H1 (cell line): ENCODE results near the gene RMND1.

ENCODE experiments used
- CBX8 ChIP-seq: fragments of 300-800, 300-1000 bp; sonication (generic); IDR thresholded peaks from 2 replicates; pipeline ENCODE4 v1.7.1; 2016; ENCODE audit warnings: low read depth, low read length, borderline replicate concordance
- JUN ChIP-seq: IDR thresholded peaks from 2 replicates; pipeline ENCODE4 v1.6.1; 2011; ENCODE audit warnings: low read depth, mild to moderate bottlenecking, improper control_type of control experiment, low read length
- POLR2A ChIP-seq, 2 experiments: IDR thresholded peaks; 1 replicate in 1 of 2; 2 replicates in 1 of 2; pipeline ENCODE4 v1.6.1; 2011; ENCODE audit warnings: low read depth in 2 of 2, low read length in 2 of 2, mild to moderate bottlenecking in 2 of 2; ENCODE audit errors: control extremely low read depth in 1 of 2
- SP1 ChIP-seq: IDR thresholded peaks from 2 replicates; pipeline ENCODE4 v1.6.1; 2011; ENCODE audit warnings: low read depth, low read length
- ZNF274 ChIP-seq: IDR thresholded peaks from 2 replicates; pipeline ENCODE4 v1.7.0; 2012; ENCODE audit warnings: low read length, borderline replicate concordance; ENCODE audit errors: extremely low read depth
- TF ChIP-seq, protein P1 (sequence below), 3 experiments: IDR thresholded peaks; 1 replicate in 2 of 3; 2 replicates in 1 of 3; pipeline versions ENCODE4 v1.5.1 to v1.6.1; 2011; ENCODE audit warnings: low read length in 3 of 3, mild to moderate bottlenecking in 3 of 3, inconsistent platforms in 2 of 3, low read depth in 1 of 3, moderate library complexity in 1 of 3; ENCODE audit not compliant: insufficient read depth in 1 of 3; ENCODE audit errors: control extremely low read depth in 1 of 3

- TF ChIP-seq, protein P1, sequence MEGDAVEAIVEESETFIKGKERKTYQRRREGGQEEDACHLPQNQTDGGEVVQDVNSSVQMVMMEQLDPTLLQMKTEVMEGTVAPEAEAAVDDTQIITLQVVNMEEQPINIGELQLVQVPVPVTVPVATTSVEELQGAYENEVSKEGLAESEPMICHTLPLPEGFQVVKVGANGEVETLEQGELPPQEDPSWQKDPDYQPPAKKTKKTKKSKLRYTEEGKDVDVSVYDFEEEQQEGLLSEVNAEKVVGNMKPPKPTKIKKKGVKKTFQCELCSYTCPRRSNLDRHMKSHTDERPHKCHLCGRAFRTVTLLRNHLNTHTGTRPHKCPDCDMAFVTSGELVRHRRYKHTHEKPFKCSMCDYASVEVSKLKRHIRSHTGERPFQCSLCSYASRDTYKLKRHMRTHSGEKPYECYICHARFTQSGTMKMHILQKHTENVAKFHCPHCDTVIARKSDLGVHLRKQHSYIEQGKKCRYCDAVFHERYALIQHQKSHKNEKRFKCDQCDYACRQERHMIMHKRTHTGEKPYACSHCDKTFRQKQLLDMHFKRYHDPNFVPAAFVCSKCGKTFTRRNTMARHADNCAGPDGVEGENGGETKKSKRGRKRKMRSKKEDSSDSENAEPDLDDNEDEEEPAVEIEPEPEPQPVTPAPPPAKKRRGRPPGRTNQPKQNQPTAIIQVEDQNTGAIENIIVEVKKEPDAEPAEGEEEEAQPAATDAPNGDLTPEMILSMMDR (IDR thresholded peaks at IDR 0.05; ENCODE audit: control extremely low read depth in 1 of 3, insufficient read depth in 1 of 3, low read depth in 1 of 3, low read length in 3 of 3): no peak
- TF ChIP-seq CBX8: no peak
- no peak for TF ChIP-seq POLR2A (IDR thresholded peaks at IDR 0.05; ENCODE audit: control extremely low read depth in 1 of 2, low read depth in 2 of 2, low read length in 2 of 2)
- TF ChIP-seq ZNF274: no peak
- no peak for TF ChIP-seq JUN
- no peak for TF ChIP-seq SP1
Observed at GRCh38 chr6:151379933-151380847, 71.7 kb downstream of the RMND1 start.
